HG03457 (cell line): ENCODE results near the gene ATP2B1.

Experiments
- ATAC-seq: cut with Tn5 transposase; IDR thresholded peaks from one replicate; pipeline ENCODE4 v1.9.1; 2021; ENCODE audit warnings: moderate number of reproducible peaks; ENCODE audit not compliant: unreplicated experiment

The ATP2B1 gene

DNA sequence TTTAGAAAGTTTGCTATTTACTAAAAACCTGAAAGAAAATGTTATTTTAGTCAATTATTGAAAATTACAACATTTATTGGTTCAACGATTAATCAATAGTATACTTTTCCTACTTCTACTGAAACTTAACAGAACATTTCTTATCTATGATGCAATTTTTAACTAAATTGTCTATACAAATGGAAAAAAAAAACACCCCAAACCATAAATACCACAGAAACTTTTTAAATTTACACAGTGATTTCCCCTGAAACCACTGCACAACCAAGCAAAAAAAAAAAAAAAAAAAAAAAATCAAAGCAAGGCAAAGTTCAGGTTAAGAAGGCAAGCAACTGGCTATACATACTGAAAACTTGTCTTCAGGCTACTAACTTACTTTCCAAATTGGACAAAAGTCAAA, 110.9 kb downstream of the ATP2B1 start:
- ATAC-seq, result no peak

- ATAC-seq, result no peak
These were observed 111.4 kb downstream of the ATP2B1 start for GRCh38 chr12:89597210-89597609.

DNA sequence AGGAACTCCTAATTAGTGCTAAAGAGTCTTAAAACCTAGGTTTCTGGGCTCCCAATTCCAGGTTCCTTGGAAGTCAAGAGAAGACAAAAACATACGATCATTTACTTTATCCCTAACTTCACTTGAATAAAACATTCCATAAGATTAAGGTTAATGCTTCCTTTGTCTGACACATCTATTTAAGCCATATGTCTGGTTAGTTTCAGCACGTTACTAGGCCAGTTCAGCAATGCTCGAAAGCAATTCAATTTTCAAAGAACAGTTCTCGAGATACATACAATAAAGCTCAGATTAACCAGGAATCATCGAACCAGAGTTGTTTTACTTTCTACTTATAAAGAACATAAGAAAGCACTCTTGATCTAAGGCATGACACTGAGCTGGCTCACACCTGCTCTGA, 114.8 kb downstream of the ATP2B1 start:
- no peak for ATAC-seq

DNA sequence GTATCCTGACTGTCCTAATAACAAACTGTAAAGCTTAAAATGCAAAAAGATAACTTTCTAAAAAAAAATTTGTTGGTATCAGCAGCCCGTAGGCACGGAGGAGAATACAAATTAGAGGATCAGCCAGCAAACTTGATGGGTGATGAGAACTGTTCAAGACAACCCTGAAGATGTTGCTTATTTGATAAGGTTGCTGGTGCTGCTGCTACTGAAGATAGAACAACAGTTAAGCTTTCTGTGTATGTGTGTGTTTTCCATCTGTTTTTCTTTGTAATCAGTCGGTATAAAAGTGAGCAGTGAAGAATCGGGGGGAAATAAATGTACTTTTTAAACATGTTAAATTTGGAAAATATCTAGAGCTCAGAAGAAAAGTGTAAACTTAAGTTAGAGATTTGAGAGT, 115.4 kb downstream of the ATP2B1 start:
- no peak for ATAC-seq

GRCh38 chr12:89589753-89590152, 118.9 kb downstream of the ATP2B1 start:
- no peak for ATAC-seq

- no peak for ATAC-seq
These were observed 130.1 kb downstream of the ATP2B1 start for GRCh38 chr12:89578499-89578898.

GRCh38 chr12:89576572-89577220, 131.9 kb downstream of the ATP2B1 start:
- no peak for ATAC-seq

DNA sequence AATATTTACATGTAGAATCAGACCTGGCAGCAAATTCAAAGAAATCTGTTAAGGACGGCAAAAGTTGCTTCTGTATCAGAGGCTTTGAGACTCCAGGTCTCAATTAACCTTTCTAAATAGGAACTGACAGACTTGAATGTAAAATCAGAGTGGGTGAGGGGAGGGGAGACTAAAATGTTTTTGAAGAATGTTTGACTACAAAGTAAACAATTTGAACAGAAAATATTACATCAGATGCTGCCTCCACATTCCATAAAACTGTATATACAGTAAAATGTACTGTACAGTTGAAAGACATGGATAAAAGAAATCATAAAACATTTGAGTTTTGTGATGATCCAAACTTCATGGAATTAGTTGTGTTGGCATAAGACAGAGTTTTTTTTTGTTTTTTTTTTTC, 133.3 kb downstream of the ATP2B1 start:
- ATAC-seq, result no peak

DNA sequence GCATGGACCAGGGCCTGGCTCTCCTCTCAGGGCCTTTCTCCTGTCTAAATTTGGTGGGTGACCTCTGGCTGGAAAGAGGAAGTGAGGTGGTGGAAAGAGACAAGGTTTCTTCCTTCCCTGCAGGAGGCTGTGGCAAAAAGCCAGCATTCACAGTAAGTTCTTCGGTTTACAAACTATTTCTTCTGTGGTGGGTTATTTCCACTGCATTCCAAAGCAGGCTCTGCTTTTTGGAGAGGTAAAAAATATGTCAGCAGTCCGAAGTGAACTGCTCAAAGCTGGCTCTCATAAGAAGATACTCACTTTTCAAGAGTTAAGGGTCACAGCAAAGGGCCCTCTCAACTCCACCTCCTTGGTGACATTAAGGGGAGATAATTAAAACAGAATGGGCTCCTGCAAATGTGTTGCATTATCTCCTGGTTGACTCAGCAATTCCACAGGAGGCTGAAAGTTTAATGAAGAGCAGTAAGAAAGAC, 133.9 kb downstream of the ATP2B1 start:
- ATAC-seq, result no peak

DNA sequence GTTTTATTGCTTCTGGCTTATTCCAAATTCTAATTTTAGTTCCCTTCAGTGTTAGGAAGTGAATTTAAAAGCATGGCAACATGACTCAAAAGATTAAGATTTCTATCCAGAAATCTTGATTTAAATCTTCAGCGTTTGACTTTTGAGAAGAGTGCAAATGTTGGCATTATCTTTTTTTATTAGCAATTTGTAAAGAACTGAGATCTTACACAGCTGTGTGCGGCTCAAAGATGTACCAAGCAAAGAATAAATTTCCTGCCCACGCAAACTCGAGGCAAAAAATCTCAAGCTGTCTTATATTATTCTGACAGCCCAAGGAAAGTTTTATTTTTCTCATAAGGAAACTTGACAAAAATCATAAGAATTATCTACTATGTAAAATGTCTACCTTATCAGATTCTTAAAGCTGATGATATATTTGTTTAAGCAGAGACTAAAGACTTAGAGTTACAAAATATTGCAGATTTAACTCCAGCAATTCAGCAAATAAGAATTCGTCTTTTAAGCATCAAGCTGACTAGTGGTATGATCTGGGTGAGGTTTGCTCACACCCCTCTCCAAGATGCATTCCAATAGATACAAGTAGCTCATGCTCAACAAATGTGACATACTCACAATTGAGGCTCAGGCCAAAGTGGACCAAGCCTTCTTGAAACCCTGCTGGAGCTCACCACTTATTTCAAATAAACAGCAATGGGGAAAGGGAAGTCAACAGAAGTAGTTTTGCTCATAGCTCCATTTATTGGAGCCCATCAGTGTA, 135.4 kb downstream of the ATP2B1 start:
- ATAC-seq, result no peak

- ATAC-seq, result no peak
These were observed 137.0 kb downstream of the ATP2B1 start for GRCh38 chr12:89571491-89572195.

DNA sequence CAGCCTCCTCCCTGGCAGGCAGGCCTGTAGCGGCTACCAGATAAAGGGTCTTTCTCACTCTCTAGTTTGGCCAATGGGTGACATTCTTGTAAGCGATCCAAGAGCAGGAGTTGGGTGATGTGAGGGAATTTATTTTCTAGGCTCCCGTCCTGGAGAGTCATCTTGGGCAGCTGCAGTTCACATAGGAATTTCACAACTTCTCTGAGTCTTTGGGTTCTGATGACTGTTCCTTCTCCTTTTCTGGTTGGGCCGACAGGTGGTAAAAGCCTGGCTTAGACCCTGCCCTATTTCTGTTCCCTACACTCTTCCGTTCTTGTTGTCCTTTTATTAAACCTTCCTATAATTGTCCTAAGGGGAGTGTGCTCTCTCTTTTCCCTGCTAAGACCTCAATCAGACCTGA, 140.2 kb downstream of the ATP2B1 start:
- no peak for ATAC-seq

DNA sequence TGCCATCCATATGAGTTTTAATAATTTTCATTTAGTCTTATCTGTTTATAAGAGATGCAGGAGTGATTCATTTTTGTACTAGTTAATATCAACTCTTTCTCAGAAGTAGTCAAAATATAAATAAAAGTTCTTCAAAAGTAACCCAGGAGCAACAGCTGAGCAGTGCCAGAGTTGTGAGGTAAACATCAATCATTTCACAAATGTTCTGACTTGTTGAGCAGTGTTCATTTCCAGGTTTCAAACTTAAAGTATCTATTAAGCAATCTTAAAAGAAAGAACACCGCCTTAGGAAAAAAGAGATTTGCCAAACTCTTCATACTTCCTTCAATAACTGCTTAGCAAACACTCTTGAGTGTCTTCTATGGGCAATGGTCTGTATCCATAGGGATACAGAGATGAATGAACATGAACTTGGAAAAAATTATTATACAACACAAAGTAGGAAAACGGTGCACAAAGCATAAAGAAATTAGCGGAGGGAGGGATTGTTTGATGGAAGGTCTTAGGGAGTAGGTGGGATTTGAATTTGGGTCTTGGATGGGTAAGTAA, 140.9 kb downstream of the ATP2B1 start:
- no peak for ATAC-seq

DNA sequence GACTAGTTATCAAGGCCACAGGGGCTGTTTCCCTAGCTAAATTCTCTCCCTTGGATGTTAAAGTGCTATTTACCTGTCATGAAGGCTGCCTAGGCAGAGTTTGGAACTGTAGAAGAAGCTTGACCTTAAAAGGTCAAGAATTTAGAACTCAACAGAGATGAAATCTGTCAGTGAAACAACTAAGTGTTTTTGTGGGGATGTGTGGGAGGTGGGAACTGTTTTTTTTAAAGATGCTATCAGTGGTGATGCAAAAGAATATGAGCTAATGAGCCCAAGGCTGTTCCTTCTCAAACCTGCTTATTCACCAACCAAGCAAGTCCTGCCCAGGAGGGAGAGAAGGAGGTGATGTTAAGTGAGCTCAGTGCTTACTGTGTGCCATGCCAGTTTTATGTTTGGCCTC, 142.0 kb downstream of the ATP2B1 start:
- no peak for ATAC-seq

GRCh38 chr12:89565002-89565401, 143.6 kb downstream of the ATP2B1 start:
- ATAC-seq, result no peak

DNA sequence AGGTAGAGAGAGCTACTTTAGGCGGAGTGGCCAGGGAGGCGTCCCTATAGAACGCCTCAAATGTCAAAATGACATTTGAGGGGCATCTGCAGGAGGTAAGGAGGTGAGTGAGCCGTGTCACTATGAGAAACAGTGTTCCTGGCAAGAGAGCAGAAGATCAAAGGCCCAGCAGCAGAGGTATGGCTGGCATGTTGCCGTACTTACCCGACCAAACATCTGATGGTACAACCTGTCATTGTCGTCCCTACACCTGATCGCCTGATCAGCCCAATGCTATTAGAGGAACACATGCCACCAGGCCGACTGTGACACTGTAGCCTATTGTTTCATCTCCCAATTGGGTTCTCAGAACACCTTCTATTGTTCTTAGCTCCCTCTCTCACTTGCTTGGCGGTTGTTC, 148.9 kb downstream of the ATP2B1 start:
- ATAC-seq, result no peak

- ATAC-seq, result no peak
These were observed 151.7 kb downstream of the ATP2B1 start for GRCh38 chr12:89556976-89557375.

DNA sequence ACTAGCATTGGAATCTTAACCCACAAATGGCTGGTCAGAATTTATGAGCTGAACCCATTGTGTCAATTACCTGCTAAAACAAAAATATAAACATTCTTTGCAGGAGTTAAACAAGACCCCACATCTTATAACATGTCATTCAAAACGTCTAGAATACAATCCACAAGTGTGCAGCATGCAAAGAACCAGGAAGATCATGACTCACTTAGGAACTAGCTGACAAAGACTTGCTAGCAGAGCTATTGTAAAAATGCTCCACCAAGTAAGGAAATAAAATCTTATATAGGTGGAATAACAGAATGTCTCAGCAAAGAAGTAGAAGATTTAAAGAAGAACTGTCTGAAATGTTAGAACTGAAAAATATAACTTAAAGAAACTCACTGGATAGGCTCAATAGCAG, 156.3 kb downstream of the ATP2B1 start:
- no peak for ATAC-seq

GRCh38 chr12:89551747-89552146, 156.9 kb downstream of the ATP2B1 start:
- no peak for ATAC-seq

DNA sequence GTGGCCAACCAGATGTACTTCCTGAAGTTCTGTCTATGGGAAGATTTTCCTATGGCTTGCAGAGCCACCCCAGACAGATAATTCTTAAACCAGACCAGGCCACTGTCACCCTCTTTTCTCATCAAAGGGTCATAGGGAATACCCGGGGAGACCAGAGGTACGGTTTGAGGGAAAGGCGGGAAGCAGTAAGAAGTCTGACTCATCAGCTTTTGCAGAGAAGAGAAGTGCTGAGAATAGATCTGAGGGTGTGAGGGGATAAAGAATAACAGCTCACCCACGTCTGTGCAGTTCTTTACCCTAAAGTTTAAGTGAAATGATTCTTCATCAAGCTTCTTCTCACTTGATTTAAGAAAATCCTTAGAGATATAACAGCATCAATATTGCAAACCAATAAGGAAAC, 161.5 kb downstream of the ATP2B1 start:
- ATAC-seq, result no peak

DNA sequence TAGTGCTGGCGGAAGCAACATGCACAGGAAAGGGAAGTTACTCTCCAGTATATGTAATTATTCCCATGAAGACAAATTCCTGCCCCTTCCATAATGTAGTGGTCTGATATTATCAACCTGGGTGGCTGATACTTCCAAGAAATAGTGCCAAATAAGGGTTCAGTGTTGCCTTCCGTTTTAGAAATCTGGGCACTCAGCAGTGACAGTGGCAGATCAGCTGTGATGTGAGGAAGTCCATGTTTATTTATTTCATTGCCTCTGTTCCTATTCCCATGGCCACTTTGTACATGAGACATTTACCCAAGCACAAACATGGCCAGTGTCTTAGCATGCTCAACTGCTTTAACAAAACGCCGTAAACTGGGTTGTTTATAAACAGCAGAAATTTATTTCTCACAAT, 162.5 kb downstream of the ATP2B1 start:
- ATAC-seq, result no peak
